Mucosa of descending colon (tissue), 3 donors: ENCODE results near the gene MTHFSD. TPM values are rescaled to one million over a fixed set of nuclear protein-coding genes. Genes with fewer than 3 reads are reported as not detected.

Experiments used
- ATAC-seq: fragments of 200-7000 bp; cut with Tn5 transposase; one replicate; pipeline ENCODE4 v1.9.1; 2020; ENCODE audit warnings: mild to moderate bottlenecking, moderate library complexity
- DNase-seq, 3 donors: peaks; one replicate each; pipeline ENCODE4 v3.0.0-alpha.2; 2020
- H3K36me3 ChIP-seq: fragments of 200-600 bp; one replicate; pipeline ENCODE4 v1.8.0; 2021; ENCODE audit warnings: low read depth, mild to moderate bottlenecking
- H3K4me1 ChIP-seq: fragments of 200-600 bp; one replicate; pipeline ENCODE4 v1.8.0; 2021; ENCODE audit warnings: low read depth, mild to moderate bottlenecking
- H3K4me3 ChIP-seq: fragments of 200-600 bp; one replicate; pipeline ENCODE4 v1.8.0; 2021; ENCODE audit warnings: mild to moderate bottlenecking
- H3K9me3 ChIP-seq: fragments of 200-600 bp; one replicate; pipeline ENCODE4 v1.8.0; 2021; ENCODE audit warnings: mild to moderate bottlenecking
- CTCF ChIP-seq: fragments of 200-600 bp; IDR thresholded peaks from one replicate; pipeline ENCODE4 v1.8.0; 2022; ENCODE audit warnings: antibody characterized with exemption, mild to moderate bottlenecking
- intact Hi-C, 2 donors: fragments of 100-400 bp; cut with DNase I in 1 of 2; cut with micrococcal nuclease in 1 of 2; formaldehyde crosslinking; loops; one replicate each; pipeline versions ENCODE4 v1.11.0 to v1.11.1; 2022; cut with DNase I, micrococcal nuclease
- total RNA-seq, 3 donors: library from RNA; stranded (reverse); fragmentation: NEBNext Ultra II Directional in 2 of 3; extraction: Animal tissue kit (Norgen Biotek cat#: 25700) in 2 of 3; gene quantifications; one replicate each; pipeline versions ENCODE4 v1.2.1 to v1.2.4, GENCODE V29; 2021 to 2023
- donor health status: DM: no; HTN: no; CAD: no; lungs with moderate emphysema.
- donor health status: DM: no; HTN: no; CAD: no.
- donor health status: DM: no; HTN: yes; CAD: no.

Gene MTHFSD
- total RNA-seq, 3 donors from 2014 or later = 22.6 to 30.4 (median 25.5) TPM

- no peak for TF ChIP-seq CTCF
- peak; percentile 21 for ATAC-seq
- Histone ChIP-seq H3K9me3 (no peaks in the 10 kb centered on the region), H3K36me3 (no peaks in the 10 kb centered on the region), H3K4me1 (no peaks in the 10 kb centered on the region), H3K4me3 (no peak overlapping the region)
- intact Hi-C loops = no loop called here
- DNase-seq = no peak
Observed at GRCh38 chr16:86492961-86493629, 61.9 kb downstream of the MTHFSD start.

GRCh38 chr16:86492267-86492960 lies 62.6 kb downstream of the MTHFSD start:
- intact Hi-C loops = no loop called here

GRCh38 chr16:86491640-86492023 lies 63.4 kb downstream of the MTHFSD start:
- no peaks in the 10 kb centered on the region for H3K9me3 ChIP-seq
- intact Hi-C loops = no loop called here

More at GRCh38 chr16:86492267-86492960, 62.6 kb downstream of the MTHFSD start:
- no peaks in the 10 kb centered on the region for H3K9me3 ChIP-seq
- no peak for DNase-seq
- H3K4me1 ChIP-seq = no peaks in the 10 kb centered on the region
- no peak for TF ChIP-seq CTCF
- no peak overlapping the region for H3K4me3 ChIP-seq
- no peak for ATAC-seq
- no peaks in the 10 kb centered on the region for H3K36me3 ChIP-seq

GRCh38 chr16:86490859-86491639 lies 64.0 kb downstream of the MTHFSD start:
- no peak for TF ChIP-seq CTCF
- ATAC-seq (no peak), DNase-seq (no peak)
- no peaks in the 10 kb centered on the region for H3K4me1 ChIP-seq
- no peak overlapping the region for H3K4me3 ChIP-seq
- no peaks in the 10 kb centered on the region for H3K9me3 ChIP-seq
- intact Hi-C loops = no loop called here
- H3K36me3 ChIP-seq = no peaks in the 10 kb centered on the region

More at GRCh38 chr16:86491640-86492023, 63.4 kb downstream of the MTHFSD start:
- DNase-seq (no peak), ATAC-seq (no peak)
- H3K4me3 ChIP-seq = no peak overlapping the region
- H3K36me3 ChIP-seq = no peaks in the 10 kb centered on the region
- no peaks in the 10 kb centered on the region for H3K4me1 ChIP-seq
- TF ChIP-seq CTCF = no peak

GRCh38 chr16:86485746-86486145 lies 69.3 kb downstream of the MTHFSD start:
- DNase-seq = no peak
- peaks cover 5% of the 10 kb centered on the region for H3K9me3 ChIP-seq

More at GRCh38 chr16:86485746-86486145, 69.3 kb downstream of the MTHFSD start:
- no peak for TF ChIP-seq CTCF
- intact Hi-C loops = no loop called here
- ATAC-seq = no peak
- Histone ChIP-seq H3K4me1 (no peaks in the 10 kb centered on the region), H3K4me3 (no peak overlapping the region), H3K36me3 (no peaks in the 10 kb centered on the region)
